Measurements from ENCODE around the gene CRHR1. TPM values are rescaled to one million over a fixed set of nuclear protein-coding genes. Genes with fewer than 3 reads are reported as not detected.

The CRHR1 gene
- total RNA-seq, 4 donors from 2014 or later: 0.10 to 0.54 (median 0.35) TPM; not detected in 1

DNA sequence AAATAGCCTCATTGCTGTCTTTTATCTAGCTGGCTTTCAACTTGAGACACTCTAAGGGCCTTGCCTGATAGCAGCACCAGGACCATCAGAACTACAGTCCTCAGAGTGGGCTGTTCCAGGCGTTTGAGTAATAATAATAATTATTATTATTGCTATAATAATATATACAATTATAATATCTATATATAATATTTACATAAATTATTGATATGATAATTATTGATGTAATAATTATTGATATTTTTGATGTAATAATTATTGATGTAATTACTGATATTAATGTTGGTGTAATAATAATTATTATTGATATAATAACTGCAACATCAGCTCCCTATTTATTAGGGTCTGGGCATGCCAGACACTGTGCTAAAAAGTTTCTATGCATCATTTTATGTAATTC is 25.6 kb upstream of the CRHR1 start:
- no peaks in the 10 kb centered on the region for H3K9me3 ChIP-seq
- no peak overlapping the region for H3K27ac ChIP-seq
- ATAC-seq: no peak
- no peaks in the 10 kb centered on the region for H3K4me1 ChIP-seq
- no peak for TF ChIP-seq EP300 (IDR thresholded peaks at IDR 0.05)
- TF ChIP-seq POLR2A (IDR thresholded peaks at IDR 0.05): no peak
- TF ChIP-seq, protein P1, sequence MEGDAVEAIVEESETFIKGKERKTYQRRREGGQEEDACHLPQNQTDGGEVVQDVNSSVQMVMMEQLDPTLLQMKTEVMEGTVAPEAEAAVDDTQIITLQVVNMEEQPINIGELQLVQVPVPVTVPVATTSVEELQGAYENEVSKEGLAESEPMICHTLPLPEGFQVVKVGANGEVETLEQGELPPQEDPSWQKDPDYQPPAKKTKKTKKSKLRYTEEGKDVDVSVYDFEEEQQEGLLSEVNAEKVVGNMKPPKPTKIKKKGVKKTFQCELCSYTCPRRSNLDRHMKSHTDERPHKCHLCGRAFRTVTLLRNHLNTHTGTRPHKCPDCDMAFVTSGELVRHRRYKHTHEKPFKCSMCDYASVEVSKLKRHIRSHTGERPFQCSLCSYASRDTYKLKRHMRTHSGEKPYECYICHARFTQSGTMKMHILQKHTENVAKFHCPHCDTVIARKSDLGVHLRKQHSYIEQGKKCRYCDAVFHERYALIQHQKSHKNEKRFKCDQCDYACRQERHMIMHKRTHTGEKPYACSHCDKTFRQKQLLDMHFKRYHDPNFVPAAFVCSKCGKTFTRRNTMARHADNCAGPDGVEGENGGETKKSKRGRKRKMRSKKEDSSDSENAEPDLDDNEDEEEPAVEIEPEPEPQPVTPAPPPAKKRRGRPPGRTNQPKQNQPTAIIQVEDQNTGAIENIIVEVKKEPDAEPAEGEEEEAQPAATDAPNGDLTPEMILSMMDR (IDR thresholded peaks at IDR 0.05): no peak
- no peaks in the 10 kb centered on the region for H3K36me3 ChIP-seq
- WGBS, 2 donors (ENCODE audit: low coverage in 1 of 2): 53% methylated on average over 1 of the region's 1 CpG; no CpG with 5 or more reads in 1 of the 2 donors
- peaks cover 76% of the 10 kb centered on the region for H3K27me3 ChIP-seq
- no peak overlapping the region for H3K4me3 ChIP-seq

DNA sequence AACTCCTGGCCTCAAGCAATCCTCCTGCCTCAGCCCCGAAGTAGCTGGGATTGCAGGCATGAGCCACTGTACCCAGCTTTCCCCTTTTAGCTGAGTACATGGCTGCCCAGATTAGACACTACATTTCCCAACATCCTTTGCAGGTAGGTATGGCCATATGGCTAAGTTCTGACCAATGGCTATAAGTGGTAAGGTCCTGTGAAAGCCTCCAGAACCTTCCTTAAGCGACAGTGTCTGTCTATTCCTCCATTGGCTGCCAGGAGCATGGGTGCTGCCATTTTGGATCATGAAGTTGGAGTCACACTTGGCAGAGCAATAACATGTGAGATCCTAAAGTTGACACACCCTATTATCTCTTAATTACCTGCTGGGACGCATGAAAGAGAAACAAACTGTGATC is 24.4 kb upstream of the CRHR1 start:
- no peaks in the 10 kb centered on the region for H3K4me1 ChIP-seq
- peaks cover 75% of the 10 kb centered on the region for H3K27me3 ChIP-seq
- H3K9me3 ChIP-seq: no peaks in the 10 kb centered on the region
- 50 to 77% methylated on average over 1 to 3 of the region's 3 CpGs for WGBS, 2 donors (ENCODE audit: low coverage in 1 of 2)
- no peak overlapping the region for H3K27ac ChIP-seq
- no peak overlapping the region for H3K4me3 ChIP-seq
- ATAC-seq: no peak
- TF ChIP-seq POLR2A (IDR thresholded peaks at IDR 0.05): no peak
- TF ChIP-seq POLR2AphosphoS5 (IDR thresholded peaks at IDR 0.05): no peak
- TF ChIP-seq EP300 (IDR thresholded peaks at IDR 0.05): no peak
- no peaks in the 10 kb centered on the region for H3K36me3 ChIP-seq

DNA sequence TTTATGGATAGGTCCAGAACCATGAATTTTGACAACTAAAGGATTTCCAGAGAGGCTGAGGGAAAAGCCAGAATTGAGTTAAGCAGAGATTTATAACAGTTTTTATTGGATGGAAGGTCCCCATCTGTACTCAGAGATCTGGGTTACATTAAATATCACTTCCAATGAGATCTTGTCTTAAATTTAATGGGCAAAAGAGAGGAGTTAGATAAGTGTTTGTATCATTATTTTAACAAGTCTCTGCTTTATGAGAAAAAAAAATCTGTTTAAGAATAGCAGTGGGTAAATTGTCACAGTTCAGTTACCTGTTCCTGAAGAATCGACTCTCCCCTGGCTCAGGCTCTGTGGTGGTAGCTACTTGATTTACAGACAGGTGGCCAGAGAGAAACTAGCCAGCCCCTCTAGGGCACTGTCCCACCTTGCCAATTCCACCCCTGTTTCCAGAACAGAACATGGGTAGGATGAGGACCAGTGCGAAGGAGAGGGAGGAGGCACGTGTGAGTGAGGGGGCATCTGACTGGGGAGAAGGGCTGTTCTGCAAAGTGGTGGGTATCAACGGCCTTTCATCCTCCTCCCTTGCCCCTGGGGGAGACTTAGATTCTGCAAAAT is 22.1 kb upstream of the CRHR1 start:
- TF ChIP-seq, protein P1 (IDR thresholded peaks at IDR 0.05): no peak
- no peak for TF ChIP-seq POLR2AphosphoS5 (IDR thresholded peaks at IDR 0.05)
- ATAC-seq: no peak
- H3K36me3 ChIP-seq: no peaks in the 10 kb centered on the region
- H3K4me1 ChIP-seq: no peaks in the 10 kb centered on the region
- no peak overlapping the region for H3K4me3 ChIP-seq
- H3K27ac ChIP-seq: no peak overlapping the region
- H3K27me3 ChIP-seq: peaks cover 75% of the 10 kb centered on the region
- WGBS, 2 donors (ENCODE audit: low coverage in 1 of 2): 31 to 63% methylated on average over 2 to 4 of the region's 4 CpGs
- H3K9me3 ChIP-seq: no peaks in the 10 kb centered on the region

DNA sequence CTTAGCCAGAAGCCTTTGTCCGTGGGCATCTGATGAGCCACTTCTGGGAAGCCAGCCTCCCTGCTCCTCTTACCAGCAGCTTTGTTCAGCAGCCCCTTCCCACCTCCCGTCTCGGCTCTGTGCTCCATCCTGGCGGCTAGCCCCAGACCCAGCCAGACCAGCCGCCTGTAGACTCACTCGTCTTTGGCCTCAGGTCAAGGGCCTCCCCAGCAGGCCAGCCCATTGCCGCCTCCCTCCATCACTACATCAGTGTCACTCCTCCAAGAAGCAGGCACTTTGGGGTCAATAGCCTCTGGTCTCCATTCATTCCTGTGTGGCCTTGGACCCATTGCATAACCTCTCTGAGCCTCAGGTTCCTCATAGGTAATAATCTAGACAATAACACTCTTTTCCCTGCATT is 20.9 kb upstream of the CRHR1 start:
- H3K27me3 ChIP-seq: peaks cover 79% of the 10 kb centered on the region
- H3K27ac ChIP-seq: no peak overlapping the region
- no peaks in the 10 kb centered on the region for H3K36me3 ChIP-seq
- no peak for TF ChIP-seq POLR2AphosphoS5 (IDR thresholded peaks at IDR 0.05)
- TF ChIP-seq EP300 (IDR thresholded peaks at IDR 0.05): no peak
- TF ChIP-seq, protein P1 (IDR thresholded peaks at IDR 0.05): no peak
- no peak for TF ChIP-seq POLR2A (IDR thresholded peaks at IDR 0.05)
- ATAC-seq: no peak
- no peaks in the 10 kb centered on the region for H3K4me1 ChIP-seq
- no peaks in the 10 kb centered on the region for H3K9me3 ChIP-seq
- H3K4me3 ChIP-seq: no peak overlapping the region
- 28 to 39% methylated on average over 5 to 7 of the region's 7 CpGs for WGBS, 2 donors (ENCODE audit: low coverage in 1 of 2)

DNA sequence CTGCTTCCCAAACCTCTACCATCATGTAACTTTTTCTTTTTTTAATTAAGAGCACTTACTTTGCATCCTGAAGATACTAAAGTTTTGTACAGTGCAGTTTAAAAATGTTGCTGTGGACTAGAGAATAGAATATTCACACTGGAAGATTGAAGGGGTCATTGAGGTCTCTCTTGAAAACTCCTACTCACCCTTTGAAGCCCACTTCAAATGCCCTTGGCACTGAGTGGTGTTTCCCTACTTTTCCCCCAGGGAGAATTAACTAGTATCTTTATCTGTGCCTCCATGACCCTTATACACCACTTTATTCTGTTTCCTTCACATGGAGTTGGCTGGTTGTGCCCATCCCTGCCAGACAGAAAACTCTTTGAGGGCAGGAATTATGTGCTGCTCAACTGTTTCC is 19.6 kb upstream of the CRHR1 start:
- Histone ChIP-seq H3K27me3 (peaks cover 83% of the 10 kb centered on the region), H3K27ac (no peak overlapping the region), H3K4me1 (no peaks in the 10 kb centered on the region), H3K36me3 (no peaks in the 10 kb centered on the region), H3K4me3 (no peak overlapping the region), H3K9me3 (no peaks in the 10 kb centered on the region)
- TF ChIP-seq EP300 (IDR thresholded peaks at IDR 0.05) (no peak), POLR2AphosphoS5 (IDR thresholded peaks at IDR 0.05) (no peak), POLR2A (IDR thresholded peaks at IDR 0.05) (no peak)
- TF ChIP-seq, protein P1 (IDR thresholded peaks at IDR 0.05): no peak
- no peak for ATAC-seq
